Measurements from ENCODE around the gene CMKLR1.

Gene CMKLR1

DNA sequence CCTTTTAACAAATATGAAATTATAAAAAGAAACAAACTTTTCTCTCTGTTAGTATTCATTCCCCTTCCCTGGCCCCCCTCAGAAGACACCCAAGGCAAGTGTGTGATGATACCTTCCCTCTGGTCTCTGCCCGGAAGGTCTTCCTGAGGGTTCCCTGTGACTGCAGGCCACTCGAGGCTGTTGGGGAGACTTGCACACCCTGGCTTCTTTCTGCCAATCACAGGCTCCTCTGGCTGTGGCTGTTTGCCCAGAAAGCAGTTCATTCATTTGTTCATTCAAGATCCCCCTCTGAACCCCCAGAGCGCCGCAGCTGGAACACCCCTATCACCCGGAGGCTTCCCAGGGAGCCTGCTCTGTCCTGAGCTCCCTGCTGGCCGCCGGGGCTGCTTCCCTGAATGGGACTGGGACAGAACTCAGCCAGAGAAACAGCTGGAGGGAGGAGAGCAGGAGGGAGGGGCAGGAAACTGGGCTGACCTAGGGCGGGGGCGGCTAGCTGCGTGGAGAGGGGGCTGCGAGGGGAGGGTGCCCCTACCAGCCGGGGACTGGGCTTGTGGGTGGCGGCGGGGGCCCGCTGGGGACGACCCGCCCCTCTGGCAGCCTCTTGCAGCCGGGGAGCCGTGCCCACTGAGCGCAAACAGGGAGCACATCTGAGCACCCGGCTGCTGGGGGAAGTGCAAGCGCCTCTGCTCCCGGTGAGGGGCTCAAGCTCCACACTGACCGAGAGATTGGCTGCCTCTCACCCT, at the start of gene CMKLR1:
Gene CMKLR1 (minus strand): TSS at position 397 of the 743 bp plus-strand sequence. CDS start 45,720 bp downstream, outside the sequence.
- Mint-ChIP-seq H3K9me3 (peaks cover 5% of the 10 kb centered on the region), H3K4me1 (peaks cover 48% of the 10 kb centered on the region), H3K27me3 (ENCODE audit: low read depth, poor library complexity) (no peaks in the 10 kb centered on the region), H3K27ac (peak within 1 kb of the TSS; percentile 57), H3K36me3 (ENCODE audit: low read depth) (no peaks in the 10 kb centered on the region), H3K4me3 (peak within 1 kb of the TSS; percentile 76)
- TF ChIP-seq, protein P1, sequence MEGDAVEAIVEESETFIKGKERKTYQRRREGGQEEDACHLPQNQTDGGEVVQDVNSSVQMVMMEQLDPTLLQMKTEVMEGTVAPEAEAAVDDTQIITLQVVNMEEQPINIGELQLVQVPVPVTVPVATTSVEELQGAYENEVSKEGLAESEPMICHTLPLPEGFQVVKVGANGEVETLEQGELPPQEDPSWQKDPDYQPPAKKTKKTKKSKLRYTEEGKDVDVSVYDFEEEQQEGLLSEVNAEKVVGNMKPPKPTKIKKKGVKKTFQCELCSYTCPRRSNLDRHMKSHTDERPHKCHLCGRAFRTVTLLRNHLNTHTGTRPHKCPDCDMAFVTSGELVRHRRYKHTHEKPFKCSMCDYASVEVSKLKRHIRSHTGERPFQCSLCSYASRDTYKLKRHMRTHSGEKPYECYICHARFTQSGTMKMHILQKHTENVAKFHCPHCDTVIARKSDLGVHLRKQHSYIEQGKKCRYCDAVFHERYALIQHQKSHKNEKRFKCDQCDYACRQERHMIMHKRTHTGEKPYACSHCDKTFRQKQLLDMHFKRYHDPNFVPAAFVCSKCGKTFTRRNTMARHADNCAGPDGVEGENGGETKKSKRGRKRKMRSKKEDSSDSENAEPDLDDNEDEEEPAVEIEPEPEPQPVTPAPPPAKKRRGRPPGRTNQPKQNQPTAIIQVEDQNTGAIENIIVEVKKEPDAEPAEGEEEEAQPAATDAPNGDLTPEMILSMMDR (IDR thresholded peaks at IDR 0.05), result no peak
- DNase-seq, result peak; percentile 49

DNA sequence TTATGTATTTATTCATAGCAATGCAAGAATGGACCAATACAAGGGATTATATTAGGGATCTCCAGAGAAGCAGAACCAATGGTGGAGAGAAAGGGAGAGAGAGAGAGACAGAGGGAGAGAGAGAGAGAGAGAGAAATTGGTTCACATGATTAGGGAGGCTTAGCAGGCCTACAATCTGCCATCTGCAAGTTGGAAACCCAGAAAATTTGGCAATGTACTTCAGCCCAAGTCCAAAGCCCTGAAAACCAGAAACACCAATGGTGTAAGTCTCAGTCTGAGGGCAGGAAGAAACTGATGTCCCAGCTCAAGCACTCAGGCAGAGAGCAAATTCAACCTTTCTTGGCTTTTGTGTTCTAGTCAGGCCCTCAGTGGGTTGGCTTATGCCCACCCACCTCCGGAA, 48.7 kb upstream of the CMKLR1 start:
- no peak for DNase-seq
- H3K4me1 Mint-ChIP-seq, result no peaks in the 10 kb centered on the region
- H3K9me3 Mint-ChIP-seq, result peaks cover 3% of the 10 kb centered on the region
- no peaks in the 10 kb centered on the region for H3K36me3 Mint-ChIP-seq (ENCODE audit: low read depth)
- TF ChIP-seq, protein P1 (IDR thresholded peaks at IDR 0.05), result no peak
- no peak overlapping the region for H3K27ac Mint-ChIP-seq
- no peak overlapping the region for H3K4me3 Mint-ChIP-seq
- peaks cover 14% of the 10 kb centered on the region for H3K27me3 Mint-ChIP-seq (ENCODE audit: low read depth, poor library complexity)

- Mint-ChIP-seq H3K4me1 (no peaks in the 10 kb centered on the region), H3K36me3 (ENCODE audit: low read depth) (no peaks in the 10 kb centered on the region), H3K27me3 (ENCODE audit: low read depth, poor library complexity) (peaks cover 11% of the 10 kb centered on the region), H3K27ac (no peak overlapping the region), H3K9me3 (peaks cover 3% of the 10 kb centered on the region), H3K4me3 (no peak overlapping the region)
- TF ChIP-seq, protein P1 (IDR thresholded peaks at IDR 0.05), result no peak
- no peak for DNase-seq
Measured at GRCh38 chr12:108386709-108387360, 47.7 kb upstream of the CMKLR1 start.

- H3K4me3 Mint-ChIP-seq, result no peak overlapping the region
- H3K4me1 Mint-ChIP-seq, result no peaks in the 10 kb centered on the region
- no peaks in the 10 kb centered on the region for H3K36me3 Mint-ChIP-seq (ENCODE audit: low read depth)
- peaks cover 14% of the 10 kb centered on the region for H3K27me3 Mint-ChIP-seq (ENCODE audit: low read depth, poor library complexity)
- DNase-seq, result no peak
- H3K9me3 Mint-ChIP-seq, result peaks cover 9% of the 10 kb centered on the region
- TF ChIP-seq, protein P1 (IDR thresholded peaks at IDR 0.05), result no peak
- no peak overlapping the region for H3K27ac Mint-ChIP-seq
Measured at GRCh38 chr12:108382437-108382801, 43.3 kb upstream of the CMKLR1 start.

DNA sequence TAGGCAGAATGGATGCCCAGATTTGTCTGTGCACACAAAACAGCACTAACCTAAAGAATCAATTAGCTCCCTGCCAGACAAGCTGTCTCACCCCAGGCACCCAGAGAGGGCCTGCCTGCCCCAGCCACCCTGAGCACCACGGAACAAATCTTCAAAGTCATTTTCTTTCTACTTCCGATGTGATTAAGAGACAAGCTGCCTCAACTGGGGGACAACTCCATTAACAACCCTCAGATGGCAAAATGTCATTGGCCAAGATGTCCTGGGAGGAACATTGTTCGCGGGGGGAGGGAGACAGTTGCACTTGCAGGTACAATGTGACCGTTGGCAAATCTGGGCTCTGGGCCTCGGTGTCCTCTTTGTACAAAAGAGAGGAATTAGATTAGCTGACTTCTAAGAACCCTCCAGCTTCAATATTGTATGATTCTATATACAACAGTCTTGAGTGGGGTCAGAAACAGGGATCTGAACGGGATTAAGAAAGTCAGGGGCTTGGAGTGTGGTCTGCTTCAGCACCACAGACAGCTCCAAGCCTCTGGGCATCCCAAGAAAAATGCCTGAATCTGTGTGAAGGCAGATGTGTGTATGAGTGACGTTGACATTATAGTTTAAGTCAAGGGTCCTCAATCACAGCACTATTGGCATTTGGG, 42.8 kb upstream of the CMKLR1 start:
- no peak overlapping the region for H3K4me3 Mint-ChIP-seq
- peak; percentile 83 for DNase-seq
- H3K36me3 Mint-ChIP-seq (ENCODE audit: low read depth), result no peaks in the 10 kb centered on the region

More for the DNA sequence above, 42.8 kb upstream of the CMKLR1 start:
- peaks cover 14% of the 10 kb centered on the region for H3K27me3 Mint-ChIP-seq (ENCODE audit: low read depth, poor library complexity)
- no peak overlapping the region for H3K27ac Mint-ChIP-seq
- H3K4me1 Mint-ChIP-seq, result no peaks in the 10 kb centered on the region
- TF ChIP-seq, protein P1 (IDR thresholded peaks at IDR 0.05), result no peak
- peaks cover 14% of the 10 kb centered on the region for H3K9me3 Mint-ChIP-seq
